Ishikawa (cell line): ENCODE data around the gene ARID5B.

Experiments
- CEBPB ChIP-seq: IDR thresholded peaks from 2 replicates; pipeline ENCODE4 v1.6.1; 2012
- CREB1 ChIP-seq: IDR thresholded peaks from 2 replicates; pipeline ENCODE4 v1.6.1; 2012; ENCODE audit warnings: low read depth
- EGR1 ChIP-seq: IDR thresholded peaks from 2 replicates; pipeline ENCODE4 v1.6.1; 2012
- EP300 ChIP-seq: IDR thresholded peaks from 2 replicates; pipeline ENCODE4 v1.6.1; 2012; ENCODE audit warnings: borderline replicate concordance
- FOXM1 ChIP-seq: IDR thresholded peaks from 2 replicates; pipeline ENCODE4 v1.6.1; 2012; ENCODE audit warnings: low read depth, borderline replicate concordance
- MAX ChIP-seq: IDR thresholded peaks from 2 replicates; pipeline ENCODE4 v1.6.1; 2012
- NFIC ChIP-seq: IDR thresholded peaks from 2 replicates; pipeline ENCODE4 v1.6.1; 2012
- RAD21 ChIP-seq: IDR thresholded peaks from 2 replicates; pipeline ENCODE4 v1.6.1; 2012; ENCODE audit warnings: low read depth
- REST ChIP-seq: IDR thresholded peaks from 2 replicates; pipeline ENCODE4 v1.6.1; 2012; ENCODE audit warnings: low read depth, mild to moderate bottlenecking
- TAF1 ChIP-seq: IDR thresholded peaks from 2 replicates; pipeline ENCODE4 v1.6.1; 2012; ENCODE audit warnings: low read depth, mild to moderate bottlenecking
- TCF12 ChIP-seq: IDR thresholded peaks from 2 replicates; pipeline ENCODE4 v1.6.1; 2012; ENCODE audit warnings: low read depth
- TEAD4 ChIP-seq: IDR thresholded peaks from 2 replicates; pipeline ENCODE4 v1.6.1; 2012
- USF1 ChIP-seq: IDR thresholded peaks from 2 replicates; pipeline ENCODE4 v1.6.1; 2012
- YY1 ChIP-seq: IDR thresholded peaks from 2 replicates; pipeline ENCODE4 v1.6.1; 2012; ENCODE audit warnings: low read depth
- ZBTB7A ChIP-seq: IDR thresholded peaks from 2 replicates; pipeline ENCODE4 v1.6.1; 2012; ENCODE audit warnings: low read depth

Gene ARID5B

GRCh38 chr10:62113680-62114079, 212.2 kb downstream of the ARID5B start:
- TF ChIP-seq CEBPB = no peak
- no peak for TF ChIP-seq TEAD4
- TF ChIP-seq ZBTB7A = no peak
- TF ChIP-seq CREB1 = no peak
- TF ChIP-seq REST = no peak
- TF ChIP-seq FOXM1 = no peak
- TF ChIP-seq TAF1 = no peak
- TF ChIP-seq YY1 = no peak
- no peak for TF ChIP-seq EGR1
- no peak for TF ChIP-seq RAD21
- TF ChIP-seq NFIC = no peak
- TF ChIP-seq EP300 = no peak
- TF ChIP-seq TCF12 = no peak
- no peak for TF ChIP-seq USF1
- TF ChIP-seq MAX = no peak

- TF ChIP-seq FOXM1 (no peak), MAX (no peak), EGR1 (no peak), EP300 (no peak), TAF1 (no peak), NFIC (no peak), CREB1 (no peak), ZBTB7A (no peak), TEAD4 (no peak), REST (no peak), RAD21 (no peak), YY1 (no peak), TCF12 (no peak), CEBPB (no peak), USF1 (no peak)
Measured at GRCh38 chr10:62115321-62115720, 213.8 kb downstream of the ARID5B start.

- no peak for TF ChIP-seq MAX
- TF ChIP-seq CREB1 = no peak
- no peak for TF ChIP-seq FOXM1
- TF ChIP-seq TAF1 = no peak
- TF ChIP-seq RAD21 = no peak
- no peak for TF ChIP-seq CEBPB
- no peak for TF ChIP-seq EGR1
- TF ChIP-seq YY1 = no peak
- no peak for TF ChIP-seq USF1
- TF ChIP-seq EP300 = no peak
- no peak for TF ChIP-seq TEAD4
- no peak for TF ChIP-seq REST
- TF ChIP-seq NFIC = no peak
- TF ChIP-seq ZBTB7A = no peak
- no peak for TF ChIP-seq TCF12
Measured at GRCh38 chr10:62115842-62116241, 214.3 kb downstream of the ARID5B start.

GRCh38 chr10:62116896-62117295, 215.4 kb downstream of the ARID5B start:
- no peak for TF ChIP-seq TCF12
- no peak for TF ChIP-seq CREB1
- TF ChIP-seq EGR1 = no peak
- no peak for TF ChIP-seq MAX
- TF ChIP-seq CEBPB = no peak
- no peak for TF ChIP-seq FOXM1
